Endothelial cell of umbilical vein (primary cell): ENCODE results near the gene TMEM266. TPM values are rescaled to one million over a fixed set of nuclear protein-coding genes. Genes with fewer than 3 reads are reported as not detected.

Source experiments
- BruUV-seq: library from RNA; stranded (reverse); fragments of 400-500 nt; replicated peaks from 2 replicates; lab custom pipeline; 2021; lab: Mats Ljungman, UMichigan
- CTCF ChIA-PET: fragments of 300-600, 350-600 bp; sonication (Branson Sonifier 250); formaldehyde crosslinking; loops from one replicate; lab custom pipeline; 2021; ENCODE audit warnings: antibody characterized with exemption, inconsistent platforms; lab: Charles Lee
- POLR2A ChIA-PET: fragments of 300-600, 350-600 bp; sonication (Branson Sonifier 250); formaldehyde crosslinking; loops from one replicate; lab custom pipeline; 2021; ENCODE audit warnings: antibody characterized with exemption, inconsistent platforms; lab: Charles Lee
- DNase-seq: peaks from one replicate; pipeline ENCODE4 v3.0.0-alpha.2; 2011; ENCODE audit warnings: low read depth, low spot score
- FAIRE-seq: peaks from 2 replicates; lab custom pipeline; 2011; peaks lifted over from hg19 to GRCh38; lab: Jason Lieb, UNC
- H2AFZ ChIP-seq: 2 replicates; pipeline ENCODE4 v1.6.0; 2012; ENCODE audit warnings: low read depth, low read length, control low read depth, inconsistent platforms
- H3K27ac ChIP-seq: 2 replicates; pipeline ENCODE4 v1.5.1; 2011; ENCODE audit warnings: low read depth, mild to moderate bottlenecking, control low read depth, low read length, moderate library complexity; ENCODE audit not compliant: insufficient read depth
- H3K27me3 ChIP-seq, 2 experiments: 2 replicates each; pipeline versions ENCODE4 v1.6.0 to v1.6.1; 2011; ENCODE audit warnings: low read length in 2 of 2, mixed read lengths in 1 of 2; ENCODE audit not compliant: control insufficient read depth in 2 of 2, insufficient read depth in 2 of 2
- H3K36me3 ChIP-seq, 2 experiments: 2 replicates in 1 of 2; 3 replicates in 1 of 2; pipeline ENCODE4 v1.5.1; 2011; ENCODE audit warnings: low read length in 2 of 2, mild to moderate bottlenecking in 1 of 2, moderate library complexity in 1 of 2; ENCODE audit not compliant: control insufficient read depth in 2 of 2, insufficient read depth in 2 of 2; ENCODE audit errors: extremely low read depth in 1 of 2
- H3K4me1 ChIP-seq: 3 replicates; pipeline ENCODE4 v1.5.1; 2011; ENCODE audit warnings: mild to moderate bottlenecking, low read length; ENCODE audit not compliant: control insufficient read depth, insufficient read depth; ENCODE audit errors: extremely low read depth
- H3K4me2 ChIP-seq: 2 replicates; pipeline ENCODE4 v1.6.1; 2011; ENCODE audit warnings: low read length, control low read depth, mixed read lengths; ENCODE audit not compliant: insufficient read depth
- H3K4me3 ChIP-seq, 3 experiments: fragments of 200-600 bp in 1 of 3; sonication (generic), shearing (Covaris generic) in 1 of 3; replicated peaks in 1 of 3; 2 replicates each; pipeline ENCODE4 v1.5.1; 2011 to 2016; ENCODE audit warnings: control low read depth in 3 of 3, low read length in 3 of 3, mild to moderate bottlenecking in 2 of 3, inconsistent platforms in 1 of 3, low read depth in 1 of 3, moderate library complexity in 1 of 3; ENCODE audit not compliant: insufficient read depth in 1 of 3
- H3K79me2 ChIP-seq: 2 replicates; pipeline ENCODE4 v1.6.0; 2012; ENCODE audit warnings: low read length, inconsistent platforms; ENCODE audit not compliant: control insufficient read depth, insufficient read depth
- H3K9ac ChIP-seq: replicated peaks from 2 replicates; pipeline ENCODE3; 2011; ENCODE audit warnings: low read length, control low read depth; ENCODE audit not compliant: insufficient read depth; ENCODE audit errors: extremely low read depth
- H3K9me1 ChIP-seq: replicated peaks from 3 replicates; pipeline ENCODE4 v1.6.0; 2011; ENCODE audit warnings: mild to moderate bottlenecking, low read length; ENCODE audit not compliant: control insufficient read depth, insufficient read depth; ENCODE audit errors: extremely low read depth
- H3K9me3 ChIP-seq: replicated peaks from 2 replicates; pipeline ENCODE4 v1.5.1; 2012; ENCODE audit warnings: low read length, inconsistent platforms; ENCODE audit not compliant: control insufficient read depth, insufficient read depth
- H4K20me1 ChIP-seq: replicated peaks from 2 replicates; pipeline ENCODE3; 2011; ENCODE audit warnings: mild to moderate bottlenecking, low read length; ENCODE audit not compliant: control insufficient read depth, insufficient read depth; ENCODE audit errors: extremely low read depth
- CTCF ChIP-seq, 2 donors: IDR thresholded peaks; 1 replicate in 1 of 2; 2 replicates in 1 of 2; pipeline ENCODE4 v1.5.1; 2011; ENCODE audit warnings: low read length in 2 of 2, mild to moderate bottlenecking in 2 of 2, moderate library complexity in 2 of 2, control low read depth in 1 of 2, inconsistent platforms in 1 of 2, low read depth in 1 of 2; ENCODE audit not compliant: insufficient read depth in 1 of 2; ENCODE audit errors: extremely low read depth in 1 of 2
- EZH2 ChIP-seq: IDR thresholded peaks from 2 replicates; pipeline ENCODE4 v1.6.1; 2012; ENCODE audit warnings: borderline replicate concordance, low read depth, mild to moderate bottlenecking, moderate library complexity, low read length, inconsistent platforms; ENCODE audit not compliant: severe bottlenecking
- FOS ChIP-seq: IDR thresholded peaks from 2 replicates; pipeline ENCODE4 v1.6.1; 2011; ENCODE audit warnings: mild to moderate bottlenecking, low read length, moderate library complexity, borderline replicate concordance; ENCODE audit not compliant: insufficient read depth
- GATA2 ChIP-seq: IDR thresholded peaks from 2 replicates; pipeline ENCODE4 v1.7.0; 2011; ENCODE audit warnings: low read depth, mild to moderate bottlenecking, moderate library complexity, mixed read lengths, low read length; ENCODE audit not compliant: insufficient read length, insufficient read depth
- JUN ChIP-seq: IDR thresholded peaks from 2 replicates; pipeline ENCODE4 v1.6.1; 2011; ENCODE audit warnings: borderline replicate concordance, low read depth; ENCODE audit not compliant: insufficient read length, insufficient read depth
- MAX ChIP-seq: IDR thresholded peaks from 2 replicates; pipeline ENCODE4 v1.6.1; 2011; ENCODE audit not compliant: insufficient read depth, insufficient read length
- MYC ChIP-seq: IDR thresholded peaks from one replicate; pipeline ENCODE4 v1.6.1; 2011; ENCODE audit warnings: mild to moderate bottlenecking, low read depth, low read length
- POLR2A ChIP-seq: IDR thresholded peaks from 2 replicates; pipeline ENCODE4 v1.6.1; 2012; ENCODE audit warnings: low read depth, mild to moderate bottlenecking, control low read depth, low read length
- POLR2AphosphoS5 ChIP-seq: IDR thresholded peaks from 2 replicates; pipeline ENCODE4 v1.6.1; 2012; ENCODE audit warnings: low read depth, mild to moderate bottlenecking, control low read depth, low read length, moderate library complexity; ENCODE audit not compliant: insufficient read depth
- dilution Hi-C: fragments of 300-500 bp; cut with MboI; formaldehyde crosslinking; loops from one replicate; pipeline ENCODE4 v1.15.0; 2019; ENCODE audit warnings: low sequenced_read_pairs; ENCODE audit not compliant: extremely low pct_ligation_motif_present
- intact Hi-C: fragments of 100-400 bp; cut with micrococcal nuclease; formaldehyde crosslinking; loops from one replicate; pipeline ENCODE4 v1.10.0; 2022
- polyA plus RNA-seq, 4 experiments: library from polyadenylated mRNA; depleted of rRNA in 3 of 4; stranded (reverse) in 3 of 4; unstranded in 1 of 4; fragments of >200 nt; gene quantifications; 2 replicates each; pipeline versions ENCODE4 v1.2.1 to v1.2.3, GENCODE V29; 2011 to 2012; ENCODE audit warnings: missing spikeins in 1 of 4
- total RNA-seq: library from RNA; stranded (reverse); gene quantifications from 2 replicates; pipeline ENCODE4 v1.2.3, GENCODE V29; 2021

The TMEM266 gene
- total and polyA plus RNA-seq, 2 donors (not counting 3 experiments of a cell fraction or from before 2014, with no cell fraction given) = not detected

- no TSS peak for BruUV-seq
- Histone ChIP-seq H3K4me3 (no peak overlapping the region), H3K27ac (no peak overlapping the region), H3K9ac (no peak overlapping the region), H2AFZ (no peak overlapping the region), H3K4me2 (no peak overlapping the region), H3K4me1 (peaks cover 5% of the 10 kb centered on the region), H3K79me2 (no peaks in the 10 kb centered on the region), H4K20me1 (no peaks in the 10 kb centered on the region), H3K36me3 (no peaks in the 10 kb centered on the region), H3K27me3 (peaks cover 0 to 2% of the 10 kb centered on the region in 2 experiments), H3K9me3 (no peaks in the 10 kb centered on the region), H3K9me1 (no peaks in the 10 kb centered on the region)
- CTCF ChIA-PET = interaction anchor here (1.2 to 4.9 kb wide), 3 partner anchors 24 to 141 kb away, joined by 3 to 54 read pairs (median 3); no protein-coding TSS in a partner anchor
- intact Hi-C loops (no loop called here), dilution Hi-C loops (no loop called here)
- DNase-seq (no peak), FAIRE-seq (no peak)
- POLR2A ChIA-PET = no interaction called here
- TF ChIP-seq FOS (no peak), MYC (no peak), POLR2A (no peak), JUN (no peak), MAX (no peak), CTCF (IDR thresholded peaks at IDR 0.05; ENCODE audit: extremely low read depth in 1 of 2, insufficient read depth in 1 of 2, low read depth in 1 of 2, low read length in 2 of 2) (no peak), EZH2 (no peak), POLR2AphosphoS5 (no peak), GATA2 (no peak)
These were observed 129.3 kb downstream of the TMEM266 start for GRCh38 chr15:76189106-76189505.
